Nephron progenitor cell (in vitro differentiated cells): ENCODE data around the gene ARL5C.

Source experiments
- DNase-seq: peaks from one replicate; pipeline ENCODE4 v3.0.0; 2021
- H3K27ac Mint-ChIP-seq: 2 replicates; pipeline ENCODE4 v1.8.0; 2021; ENCODE audit warnings: mild to moderate bottlenecking, moderate library complexity, mixed read lengths
- H3K27me3 Mint-ChIP-seq: 2 replicates; pipeline ENCODE4 v1.8.0; 2021; ENCODE audit warnings: mild to moderate bottlenecking, low read depth, mixed read lengths; ENCODE audit not compliant: poor library complexity
- H3K36me3 Mint-ChIP-seq: 2 replicates; pipeline ENCODE4 v1.8.0; 2021; ENCODE audit warnings: low read depth, mixed read lengths
- H3K4me1 Mint-ChIP-seq: 2 replicates; pipeline ENCODE4 v1.8.0; 2021; ENCODE audit warnings: mixed read lengths
- H3K4me3 Mint-ChIP-seq: 2 replicates; pipeline ENCODE4 v1.8.0; 2021; ENCODE audit warnings: mild to moderate bottlenecking, moderate library complexity, mixed read lengths
- H3K9me3 Mint-ChIP-seq: 2 replicates; pipeline ENCODE4 v1.8.0; 2021; ENCODE audit warnings: mild to moderate bottlenecking, moderate library complexity, mixed read lengths
- CTCF ChIP-seq: fragments of 200-600 bp; sonication (generic); IDR thresholded peaks from 2 replicates; pipeline ENCODE4 v1.5.0; 2021; ENCODE audit warnings: antibody characterized with exemption

ARL5C gene

GRCh38 chr17:39209317-39210092 is 43.5 kb upstream of the ARL5C start:
- Mint-ChIP-seq H3K36me3 (peaks cover 7% of the 10 kb centered on the region), H3K4me3 (no peak overlapping the region), H3K27ac (no peak overlapping the region), H3K9me3 (no peaks in the 10 kb centered on the region), H3K4me1 (peaks cover 39% of the 10 kb centered on the region), H3K27me3 (peaks cover 60% of the 10 kb centered on the region)
- DNase-seq = peak; percentile 66
- no peak for TF ChIP-seq CTCF

DNA sequence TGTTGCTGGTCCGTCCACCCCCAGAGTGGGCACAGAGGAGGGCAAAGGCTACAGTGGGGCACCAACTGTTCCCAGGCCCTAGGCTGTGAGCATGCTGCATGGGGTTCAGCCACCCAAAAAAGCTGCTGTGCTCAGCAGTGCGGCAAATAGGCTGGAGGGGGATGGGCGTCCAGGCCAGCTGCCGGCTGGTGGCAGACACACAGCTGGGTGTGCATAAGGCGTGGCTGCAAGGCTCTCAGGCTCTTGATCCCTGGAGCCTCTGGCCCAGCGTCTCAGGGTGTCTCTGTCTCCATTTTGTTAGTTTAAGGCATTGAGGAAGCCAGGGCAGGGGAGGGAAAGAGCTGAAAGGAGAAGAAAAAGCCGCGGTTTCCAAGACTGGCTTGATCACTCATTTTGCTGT is 42.9 kb upstream of the ARL5C start:
- peak; percentile 48 for DNase-seq
- Mint-ChIP-seq H3K27me3 (peaks cover 59% of the 10 kb centered on the region), H3K9me3 (no peaks in the 10 kb centered on the region), H3K36me3 (peaks cover 13% of the 10 kb centered on the region), H3K4me1 (peaks cover 39% of the 10 kb centered on the region), H3K4me3 (peak overlapping the region; percentile 52), H3K27ac (no peak overlapping the region)
- no peak for TF ChIP-seq CTCF

DNA sequence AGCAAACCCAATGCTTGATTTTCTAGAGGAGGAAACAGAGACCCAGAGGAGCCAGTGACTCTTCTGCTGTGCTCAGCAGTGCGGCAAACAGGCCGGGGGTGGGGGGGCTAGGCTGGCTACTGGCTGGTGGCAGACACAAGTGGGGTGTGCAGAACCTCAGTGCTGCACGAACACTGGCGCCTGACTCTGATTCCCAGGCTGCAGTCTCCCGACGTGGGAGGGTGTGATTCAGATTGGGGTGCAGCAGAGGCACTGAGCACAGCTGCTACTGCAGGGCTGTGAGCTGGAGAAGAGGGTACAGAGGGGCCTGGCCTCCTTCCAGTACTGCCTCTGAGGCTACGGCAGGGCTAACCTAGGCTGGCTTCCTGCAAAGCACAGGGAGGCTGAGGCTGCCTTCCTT is 42.2 kb upstream of the ARL5C start:
- no peak for TF ChIP-seq CTCF
- Mint-ChIP-seq H3K27me3 (peaks cover 52% of the 10 kb centered on the region), H3K4me1 (peaks cover 39% of the 10 kb centered on the region), H3K27ac (no peak overlapping the region), H3K9me3 (no peaks in the 10 kb centered on the region), H3K36me3 (peaks cover 19% of the 10 kb centered on the region), H3K4me3 (no peak overlapping the region)
- DNase-seq = no peak

DNA sequence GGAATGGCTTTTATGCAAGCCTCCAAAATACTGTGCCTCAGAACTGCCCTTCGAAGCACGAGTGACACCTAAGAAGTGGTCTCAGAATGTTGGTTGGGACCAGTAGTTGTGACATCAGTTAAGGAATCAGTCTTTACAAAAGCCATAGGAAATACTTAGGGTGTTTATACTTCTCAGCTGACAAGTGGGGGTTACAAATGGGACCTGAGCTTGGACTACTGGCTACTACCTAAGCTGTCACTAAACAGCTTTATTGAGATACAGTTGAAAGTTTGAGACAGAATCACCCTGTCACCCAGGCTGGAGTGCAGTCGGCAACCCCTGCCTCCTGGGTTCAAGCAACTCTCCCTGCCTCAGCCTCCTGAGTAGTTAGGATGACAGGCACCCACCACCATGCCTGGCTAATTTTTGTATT is 39.2 kb upstream of the ARL5C start:
- peaks cover 62% of the 10 kb centered on the region for H3K4me1 Mint-ChIP-seq
- H3K36me3 Mint-ChIP-seq = peaks cover 41% of the 10 kb centered on the region
- no peak overlapping the region for H3K4me3 Mint-ChIP-seq
- TF ChIP-seq CTCF = no peak
- peak overlapping the region; percentile 65 for H3K27ac Mint-ChIP-seq
- no peak for DNase-seq
- H3K9me3 Mint-ChIP-seq = no peaks in the 10 kb centered on the region
- H3K27me3 Mint-ChIP-seq = peaks cover 22% of the 10 kb centered on the region

DNA sequence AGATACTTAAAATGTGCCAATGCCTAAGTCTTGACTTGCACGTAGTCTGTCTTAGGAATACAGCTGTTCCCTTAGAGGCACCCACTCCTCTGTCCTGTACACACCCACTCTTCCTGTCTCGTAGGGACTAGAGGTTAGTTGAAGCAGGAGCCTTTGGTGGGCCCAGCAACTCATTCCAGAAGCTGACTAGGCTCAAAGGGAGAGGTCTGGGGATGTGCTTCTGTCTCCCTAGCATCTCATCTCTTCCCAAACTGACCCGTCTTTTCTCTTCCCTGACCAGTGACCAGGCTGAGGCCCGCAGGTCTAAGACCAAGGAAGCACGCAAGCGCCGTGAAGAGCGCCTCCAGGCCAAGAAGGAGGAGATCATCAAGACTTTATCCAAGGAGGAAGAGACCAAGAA is 38.3 kb upstream of the ARL5C start:
- Mint-ChIP-seq H3K27me3 (peaks cover 17% of the 10 kb centered on the region), H3K27ac (no peak overlapping the region)

More for the DNA sequence above, 38.3 kb upstream of the ARL5C start:
- Mint-ChIP-seq H3K36me3 (peaks cover 41% of the 10 kb centered on the region), H3K4me3 (no peak overlapping the region), H3K4me1 (peaks cover 65% of the 10 kb centered on the region), H3K9me3 (no peaks in the 10 kb centered on the region)
- DNase-seq = no peak
- no peak for TF ChIP-seq CTCF
